NCI-H128 (cell line): ENCODE measurements around the gene GPR179.

Source experiments
- DNase-seq: peaks from one replicate; lab custom pipeline; 2025; ENCODE audit not compliant: unreplicated experiment; lab: John Stamatoyannopoulos, UW

GPR179 gene

DNA sequence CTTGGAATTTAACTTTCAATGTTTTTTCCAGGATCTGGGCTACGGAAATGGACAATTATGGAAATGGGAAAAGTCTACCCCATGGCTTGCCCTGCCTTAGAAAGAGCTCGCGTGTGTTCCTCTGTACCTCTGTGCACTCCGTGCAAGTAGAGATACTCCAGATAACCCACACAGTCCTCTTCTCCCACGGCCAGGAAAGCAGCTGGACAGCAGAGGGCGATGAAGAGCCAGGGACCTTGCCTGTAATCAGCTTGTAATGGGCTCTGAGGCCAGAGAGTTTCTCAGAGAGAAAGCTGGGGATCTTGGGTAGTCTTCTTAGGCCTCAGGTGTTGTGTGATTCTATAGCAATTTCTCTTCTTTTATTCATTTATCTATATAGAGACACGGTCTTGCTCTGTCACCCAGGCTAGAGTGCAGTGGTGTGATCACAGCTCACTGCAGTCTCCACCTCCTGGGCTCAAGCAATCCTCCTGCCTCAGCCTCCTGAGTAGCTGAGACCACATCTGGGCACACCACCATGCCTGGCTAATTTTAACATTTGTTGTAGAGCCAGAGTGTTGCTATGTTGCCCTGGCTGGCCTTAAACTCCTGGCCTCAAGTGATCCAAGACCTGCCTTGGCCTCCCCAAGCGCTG, 5.5 kb upstream of the GPR179 start:
- DNase-seq = peak; percentile 46

DNA sequence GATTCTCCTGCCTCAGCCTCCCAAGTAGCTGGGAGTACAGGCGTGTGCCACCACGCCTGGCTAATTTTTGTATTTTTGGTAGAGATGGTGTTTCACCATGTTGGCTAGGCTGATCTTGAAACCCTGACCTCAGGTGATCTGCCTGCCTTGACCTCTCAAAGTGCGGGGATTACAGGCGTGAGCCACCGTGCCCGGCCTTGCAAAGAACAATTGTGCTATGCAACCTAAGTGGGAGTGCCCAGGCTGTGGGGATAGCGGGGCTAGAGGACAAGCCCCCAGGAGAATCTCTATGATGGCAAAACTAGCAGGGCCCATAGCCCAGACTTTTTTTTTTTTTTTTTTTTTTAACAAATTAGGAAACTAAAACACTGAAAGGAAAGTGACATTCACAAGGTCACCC, 2.0 kb upstream of the GPR179 start:
- DNase-seq = no peak

DNA sequence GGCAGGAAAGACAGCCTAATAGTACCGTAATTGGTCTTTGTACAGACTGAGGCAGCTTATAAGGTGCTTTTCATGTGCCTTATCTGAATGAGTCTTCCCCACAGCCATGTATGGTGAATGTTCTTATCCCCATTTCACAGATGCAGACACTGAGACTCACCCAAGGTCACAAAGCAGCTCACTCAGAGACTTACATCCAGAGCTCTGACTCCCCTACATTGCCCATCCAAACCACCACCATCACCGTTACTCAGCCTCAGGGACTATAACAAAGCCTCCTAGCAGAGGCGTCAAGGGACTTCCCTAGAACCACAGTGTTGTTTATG, 627 bp upstream of the GPR179 start:
- no peak for DNase-seq

DNA sequence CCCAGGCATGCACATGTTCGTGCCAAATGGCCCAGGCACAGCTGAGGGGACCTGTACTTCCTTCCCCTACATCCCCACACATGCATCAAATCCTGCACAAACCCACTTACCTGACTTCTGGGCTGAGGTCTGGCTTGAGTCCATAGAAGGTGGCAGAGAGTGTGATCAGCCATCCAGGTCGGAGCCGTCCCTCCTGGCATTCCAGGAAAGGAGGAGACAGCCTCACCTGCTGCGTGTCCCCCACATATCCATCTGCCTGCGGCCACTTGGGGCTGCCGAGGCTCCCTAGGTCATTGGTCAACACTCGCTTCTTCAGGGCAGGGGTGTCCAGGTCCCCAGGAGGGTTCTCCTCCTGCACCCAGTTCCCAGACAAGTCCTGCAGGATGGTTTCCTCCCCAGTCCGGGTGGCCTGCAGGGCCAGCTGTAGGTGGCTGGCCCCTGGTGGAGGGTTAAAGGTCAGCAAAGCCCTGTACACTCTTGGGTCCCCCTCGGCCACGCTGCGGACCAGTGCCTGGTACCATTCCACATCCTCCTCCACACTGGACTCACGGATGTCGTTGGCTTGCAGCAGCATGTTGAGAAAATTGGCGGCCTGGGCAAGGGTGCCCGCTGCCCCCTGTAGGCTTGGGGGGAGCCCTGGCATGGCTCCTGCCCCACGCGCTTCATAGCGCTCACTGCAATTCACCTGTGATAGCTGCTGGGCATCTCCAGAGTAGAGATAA, 709 bp downstream of the GPR179 start:
- DNase-seq = no peak

DNA sequence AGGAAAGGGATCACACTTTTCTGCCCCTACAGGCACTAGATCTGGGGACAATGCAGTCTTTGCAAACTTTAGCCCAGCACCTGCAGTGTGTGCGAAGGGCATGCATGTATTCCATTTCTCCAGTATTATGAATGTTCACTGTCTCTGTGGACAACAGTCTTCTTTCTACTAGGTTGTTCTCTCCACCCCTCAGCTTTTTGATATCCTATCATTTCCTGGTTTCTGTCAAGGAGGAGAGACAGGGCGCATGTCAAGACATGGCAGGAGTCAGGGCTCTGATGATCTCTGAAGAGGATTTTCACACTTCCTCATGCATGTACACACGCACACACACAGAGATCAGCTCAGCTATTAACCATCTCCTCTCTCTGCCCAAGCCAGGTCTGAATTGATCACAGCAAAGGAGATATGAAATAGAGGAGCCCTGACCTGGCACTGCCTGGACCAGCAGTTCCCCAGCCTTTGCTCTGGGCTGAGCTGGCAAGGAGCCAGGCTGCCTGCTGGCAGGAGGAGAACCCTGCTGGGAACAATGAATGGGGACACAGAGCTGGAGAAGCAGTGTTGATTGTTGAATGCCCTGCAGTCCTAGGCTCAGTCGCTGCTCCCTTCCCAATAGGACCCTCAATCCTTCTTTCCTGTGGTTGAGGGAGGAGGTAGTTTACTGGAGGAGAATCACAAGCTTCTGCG, 2.6 kb downstream of the GPR179 start:
- DNase-seq = peak; percentile 29

DNA sequence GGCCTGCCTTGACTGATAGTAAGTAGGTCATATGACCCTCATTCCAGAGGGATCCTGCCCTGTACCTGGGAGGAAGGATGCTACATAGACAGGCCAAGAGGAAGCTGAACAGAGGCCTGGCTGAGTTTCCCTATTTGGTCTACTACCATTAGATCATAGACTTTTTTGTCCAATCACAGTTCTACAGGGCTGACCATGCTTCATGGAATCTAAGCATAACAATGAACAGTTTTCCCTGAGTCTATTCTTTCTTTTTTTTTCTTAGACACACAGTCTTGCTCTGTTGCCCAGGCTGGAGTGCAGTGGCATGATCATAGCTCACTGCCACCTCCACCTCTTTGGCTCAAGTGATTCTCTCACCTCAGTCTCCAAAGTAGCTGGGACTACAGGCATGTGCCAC, 3.9 kb downstream of the GPR179 start:
- no peak for DNase-seq

DNA sequence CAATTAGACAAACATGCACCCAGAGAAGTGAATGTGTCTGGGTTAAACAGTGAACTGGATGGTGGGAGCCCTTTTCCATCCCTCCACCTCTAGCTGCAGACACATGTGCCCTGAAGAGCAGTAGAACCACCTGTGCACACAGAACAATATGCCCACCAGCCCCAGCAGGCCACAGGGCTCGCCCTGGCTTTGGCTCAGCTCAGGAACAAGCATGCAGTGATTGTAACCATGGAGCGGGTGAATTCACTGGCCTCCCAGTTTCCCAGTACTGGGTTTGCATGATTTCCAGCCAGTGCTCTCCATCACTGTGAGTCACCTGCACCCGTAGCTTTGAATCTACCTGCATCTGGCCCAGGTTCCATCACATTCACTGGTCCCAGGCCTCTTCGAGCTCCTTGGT, 5.2 kb downstream of the GPR179 start:
- no peak for DNase-seq

DNA sequence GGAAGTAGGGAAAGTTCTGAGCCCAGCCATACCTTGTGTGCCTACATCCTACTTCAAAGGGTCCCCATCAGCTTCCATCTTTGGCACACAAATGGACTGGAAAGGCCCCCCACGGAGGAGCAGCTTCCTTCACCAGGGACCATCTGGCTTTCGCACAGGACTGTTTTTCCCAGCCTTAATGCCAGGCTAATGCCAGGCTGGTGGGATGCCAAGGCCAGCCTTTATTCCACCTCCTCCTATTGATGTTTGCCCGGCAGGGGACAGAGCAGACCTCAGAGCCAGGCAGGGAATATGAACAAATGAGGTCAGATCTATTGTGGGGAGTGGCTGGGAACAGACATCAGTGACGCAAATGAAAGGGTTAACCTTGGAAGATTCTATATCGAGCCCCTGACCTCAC, 5.7 kb downstream of the GPR179 start:
- no peak for DNase-seq

DNA sequence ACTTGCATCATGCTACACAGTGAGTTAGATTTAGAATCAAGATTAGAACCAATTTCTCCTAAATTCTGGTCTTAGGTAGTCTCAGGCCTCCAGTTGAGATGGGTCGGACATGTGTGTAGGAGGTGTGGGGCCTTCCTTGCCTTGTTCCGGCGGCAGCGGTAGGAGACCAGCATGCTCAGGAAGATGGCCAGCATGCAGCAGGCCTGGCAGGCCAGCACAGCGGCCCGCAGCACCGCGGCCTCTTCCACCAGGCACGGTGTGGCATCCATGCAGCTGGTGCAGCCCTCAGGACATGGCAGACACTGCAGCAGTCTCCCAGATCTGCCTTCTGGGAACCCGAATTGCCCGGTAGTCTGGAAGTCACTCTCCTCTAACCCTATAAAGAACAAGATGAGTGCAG, 6.9 kb downstream of the GPR179 start:
- DNase-seq = no peak

DNA sequence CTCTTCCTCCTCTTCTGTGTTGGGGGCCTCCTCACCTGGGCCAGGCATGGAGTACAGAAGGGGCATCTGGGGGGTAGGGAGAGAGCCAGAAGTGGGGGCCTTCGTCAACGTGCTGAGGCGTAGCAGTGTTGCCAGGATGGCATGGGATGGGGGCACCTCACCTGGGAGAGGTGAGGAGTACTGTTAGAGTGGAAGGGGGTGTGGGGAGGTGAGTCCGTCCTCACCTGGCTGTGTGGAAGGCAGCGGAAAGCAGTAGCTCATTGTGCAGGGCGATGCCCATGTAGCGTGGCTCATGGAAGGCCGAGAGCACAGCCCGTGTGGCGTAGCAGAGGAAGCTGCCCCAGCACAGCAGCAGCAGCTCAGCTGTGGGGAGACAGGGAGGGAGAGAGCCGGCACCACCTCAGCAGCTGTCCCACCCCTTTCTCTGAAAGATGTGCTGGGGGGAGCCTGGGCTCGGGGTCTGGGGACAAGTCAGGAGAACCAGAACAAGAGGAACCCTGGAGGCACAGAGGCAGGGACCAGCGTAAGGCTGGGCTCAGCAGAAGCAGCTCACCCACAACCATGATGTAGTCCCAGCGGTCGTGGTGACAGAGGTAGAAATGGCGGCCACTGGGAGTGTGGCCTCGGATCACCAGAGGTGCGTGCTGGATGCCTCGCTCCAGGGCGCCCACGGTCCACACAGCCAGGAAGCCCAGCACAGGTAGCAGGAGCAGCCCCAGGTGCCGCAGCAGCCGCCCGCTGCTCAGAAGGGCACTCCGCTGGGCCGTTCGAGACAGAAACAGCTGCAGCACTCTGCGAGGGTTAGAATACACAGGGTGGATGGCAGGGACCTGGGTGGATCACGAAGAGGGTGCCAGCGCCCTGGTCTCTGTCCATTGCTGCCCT, 9.0 kb downstream of the GPR179 start:
- DNase-seq = no peak

DNA sequence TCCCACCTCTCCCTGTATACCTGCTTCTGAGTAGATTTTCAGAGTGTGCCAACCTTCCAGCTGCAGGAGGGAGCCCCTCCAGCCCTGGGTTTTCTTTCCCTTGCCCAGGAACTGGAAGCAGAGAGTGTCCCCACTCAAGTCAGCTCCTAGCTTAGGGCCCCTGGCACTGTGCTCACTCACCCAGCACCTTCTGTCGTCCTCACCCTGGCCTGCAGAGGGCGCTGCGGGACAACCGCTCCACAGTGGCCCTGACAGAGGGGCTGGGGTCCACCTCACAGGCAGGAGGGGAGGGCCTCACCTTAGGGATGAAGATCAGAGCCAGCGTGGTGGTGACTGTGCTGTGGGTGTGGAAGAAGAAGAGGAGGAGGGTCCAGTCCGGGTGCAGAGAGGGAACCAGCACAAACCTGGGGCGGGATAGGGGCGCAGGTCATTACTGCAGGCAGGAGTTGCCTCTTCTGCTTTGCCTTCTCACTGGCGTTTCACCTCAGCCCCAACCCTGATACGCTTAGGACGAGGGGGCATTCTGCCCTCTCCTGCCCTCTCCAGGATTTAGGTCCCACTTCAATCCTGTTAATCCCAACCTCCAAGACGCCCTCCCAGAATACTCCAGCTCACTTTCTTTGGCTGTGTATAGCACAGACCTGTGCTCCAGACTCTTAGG, 10.0 kb downstream of the GPR179 start:
- peak; percentile 3 for DNase-seq

DNA sequence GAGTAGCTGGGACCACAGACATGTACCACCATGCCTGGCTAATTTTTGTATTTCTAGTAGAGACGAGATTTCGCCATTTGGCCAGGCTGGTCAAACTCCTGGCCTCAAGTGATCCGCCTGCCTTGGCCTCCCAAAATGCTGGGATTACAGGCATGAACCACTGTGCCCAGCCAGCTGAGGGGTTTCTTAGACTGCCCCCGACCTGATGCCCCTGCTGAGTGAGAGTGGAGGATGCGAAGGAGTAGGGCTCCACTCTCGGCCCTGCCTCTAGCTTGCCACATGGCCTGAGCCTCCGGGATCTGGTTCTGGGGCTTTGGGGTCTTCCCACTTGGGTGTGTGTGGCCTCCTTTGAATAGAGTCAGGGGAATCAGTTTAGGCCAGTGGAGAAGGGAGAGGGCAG, 11.0 kb downstream of the GPR179 start:
- DNase-seq = no peak

DNA sequence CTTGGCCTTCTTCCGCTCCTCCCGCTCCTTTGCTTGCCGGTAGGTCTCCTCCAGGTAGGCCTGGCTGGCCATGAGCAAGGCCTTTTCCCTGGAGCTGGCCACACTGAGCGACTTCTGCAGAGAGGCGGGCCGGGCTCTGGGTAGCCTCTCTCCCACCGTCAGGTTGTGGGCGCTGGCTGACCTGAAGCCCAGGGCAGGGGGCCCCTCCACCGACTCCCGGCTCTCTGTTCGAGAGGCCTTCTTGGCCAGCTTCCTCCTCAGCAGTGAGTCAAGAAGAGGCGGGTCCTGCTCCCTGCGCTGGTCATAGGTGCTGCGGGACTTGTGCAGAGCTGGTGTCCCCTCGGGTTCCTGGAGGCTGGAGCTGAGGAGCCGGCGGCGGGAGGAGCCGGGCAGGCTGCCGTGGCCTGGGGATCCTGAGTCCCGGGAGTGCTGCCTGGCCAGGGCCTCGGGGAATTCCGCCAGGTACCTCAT, 12.8 kb downstream of the GPR179 start:
- DNase-seq = no peak

DNA sequence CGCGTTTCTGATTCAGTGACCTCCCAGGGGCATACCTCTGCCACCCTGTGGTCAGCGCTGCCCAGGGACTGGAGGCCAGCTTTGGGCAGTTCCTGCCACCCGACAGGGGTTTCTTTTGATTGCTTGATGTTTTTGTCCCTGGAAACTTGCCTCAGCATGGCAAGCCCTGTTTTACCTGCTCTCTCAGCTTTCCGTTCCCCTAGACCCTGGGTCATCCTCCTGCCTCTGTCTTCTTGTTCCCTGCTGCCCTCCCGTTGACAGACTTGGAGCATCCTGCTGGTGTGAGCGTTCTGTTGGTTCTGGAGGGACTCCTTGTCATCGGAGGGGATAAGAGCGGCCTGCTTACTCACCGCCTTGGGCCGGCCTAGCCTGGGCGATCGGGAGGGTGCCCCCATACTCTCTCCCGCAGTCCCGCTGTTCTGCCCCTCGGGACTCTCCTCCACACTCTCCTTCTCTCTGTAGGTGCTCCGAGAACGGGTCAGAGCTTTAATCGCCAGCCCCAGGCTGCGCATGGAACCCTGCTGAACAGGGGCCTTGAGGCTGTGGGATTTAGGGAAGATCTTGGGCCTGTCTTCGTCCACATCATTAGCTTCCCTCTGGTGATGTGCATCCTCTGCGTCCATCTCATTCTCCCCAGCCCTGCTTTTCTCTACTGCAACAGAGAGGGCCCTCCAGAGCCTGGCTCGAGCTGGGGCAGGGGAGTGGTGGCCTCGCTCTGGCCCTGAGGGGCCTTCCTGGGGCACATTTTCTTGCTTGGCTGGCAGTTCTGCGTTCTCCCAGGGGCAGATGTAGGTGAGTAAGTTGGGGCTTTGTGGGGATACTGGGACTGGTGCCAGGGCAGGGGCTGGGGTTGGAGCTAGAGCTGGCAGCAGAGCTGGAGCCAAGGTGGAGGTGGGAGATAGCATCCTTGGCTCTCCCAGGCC, 13.7 kb downstream of the GPR179 start:
- DNase-seq = no peak

DNA sequence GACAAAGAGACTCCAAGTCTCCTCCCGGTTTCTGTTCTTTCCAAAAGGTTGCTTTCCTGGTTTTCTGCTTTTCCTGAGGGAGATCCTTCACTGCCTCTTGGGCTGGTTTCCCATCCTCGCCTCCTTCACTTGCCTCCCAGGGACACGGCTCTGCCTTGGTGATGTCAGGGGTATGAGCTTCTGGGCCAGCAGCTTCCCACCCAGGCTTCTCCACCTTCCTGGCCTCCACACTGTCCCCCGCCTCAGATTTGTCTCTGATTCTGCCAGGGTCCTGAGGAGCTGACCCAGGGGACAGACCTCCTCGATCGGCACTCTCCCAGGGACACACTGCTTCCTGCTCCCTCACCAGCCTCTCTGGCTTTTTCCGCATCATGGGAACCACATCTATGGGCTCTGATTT, 14.5 kb downstream of the GPR179 start:
- DNase-seq = no peak

DNA sequence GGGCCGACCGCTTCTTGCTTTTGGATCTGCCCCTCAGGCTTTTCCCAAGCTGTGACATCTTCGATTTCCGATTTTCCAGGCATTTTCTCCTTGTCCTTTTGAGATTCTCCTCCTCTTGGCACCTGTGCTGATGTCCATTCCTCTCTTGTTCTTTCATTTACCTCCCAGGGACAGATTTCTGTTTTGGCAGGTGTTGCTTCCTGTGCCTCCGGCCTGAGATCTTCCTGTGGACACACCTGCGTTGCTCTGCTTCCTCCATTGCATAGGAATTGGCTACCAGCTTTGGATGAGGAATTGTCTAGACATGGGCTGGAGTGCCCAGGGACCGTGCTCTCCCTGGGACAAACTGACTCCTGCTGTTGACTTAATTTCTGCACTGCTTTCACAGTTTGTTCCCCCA, 15.1 kb downstream of the GPR179 start:
- DNase-seq = no peak

DNA sequence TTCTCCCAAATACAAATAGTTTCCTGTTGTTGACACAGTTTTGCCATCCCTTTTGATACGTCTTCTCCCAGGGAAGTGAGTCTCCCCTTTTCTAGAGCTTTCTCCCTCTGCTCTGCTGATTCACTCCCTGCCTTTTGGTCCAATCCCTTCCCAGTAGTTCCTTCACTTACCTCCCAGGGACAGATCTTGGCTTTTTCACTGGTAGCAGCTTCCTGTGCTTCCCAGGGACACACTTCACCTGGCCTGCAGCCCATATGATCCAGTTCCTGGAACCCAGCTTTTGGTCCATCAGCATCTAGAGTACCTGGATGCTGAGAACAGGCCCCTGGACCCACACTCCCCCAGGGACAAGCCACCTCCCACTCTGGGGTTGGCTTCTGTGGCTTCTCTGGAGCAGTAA, 15.8 kb downstream of the GPR179 start:
- DNase-seq = no peak

DNA sequence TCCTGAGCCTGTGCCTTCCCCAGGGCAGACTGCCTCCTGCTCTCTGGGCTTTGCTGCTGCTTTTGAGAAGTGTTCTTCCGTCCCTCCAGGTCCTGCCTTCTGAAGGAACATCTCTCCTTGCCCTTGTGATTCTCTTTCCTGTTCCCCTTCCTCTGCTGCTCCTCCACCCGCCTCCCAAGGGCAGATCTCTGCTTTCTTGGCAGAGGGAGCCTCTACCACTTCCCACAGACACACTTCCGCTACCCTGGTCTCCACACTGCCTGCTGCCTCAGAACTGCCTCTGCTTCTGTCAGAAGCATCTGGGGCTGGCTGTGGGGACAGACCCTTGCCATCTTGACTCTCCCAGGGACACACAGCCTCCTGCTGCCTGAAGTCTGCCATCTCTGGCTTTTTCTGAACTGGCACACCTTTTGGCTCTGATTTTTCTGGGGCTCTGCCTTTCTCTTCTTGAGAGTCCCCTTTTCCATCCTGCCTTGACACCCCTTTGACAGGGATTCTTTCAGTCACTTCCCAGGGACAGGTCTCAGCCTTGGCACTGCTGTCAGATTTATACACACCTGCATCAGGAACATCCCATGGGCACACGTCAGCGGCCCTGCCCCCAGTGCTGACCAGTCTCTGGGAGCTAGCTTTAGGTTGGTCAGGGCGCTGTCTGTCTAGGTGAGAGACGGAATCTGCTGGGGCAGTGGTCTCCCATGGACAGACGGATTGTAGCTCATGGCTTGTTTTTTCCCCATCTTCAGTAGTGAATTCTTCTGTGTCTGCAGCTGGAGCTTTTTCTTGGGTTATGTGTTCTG, 16.6 kb downstream of the GPR179 start:
- no peak for DNase-seq

DNA sequence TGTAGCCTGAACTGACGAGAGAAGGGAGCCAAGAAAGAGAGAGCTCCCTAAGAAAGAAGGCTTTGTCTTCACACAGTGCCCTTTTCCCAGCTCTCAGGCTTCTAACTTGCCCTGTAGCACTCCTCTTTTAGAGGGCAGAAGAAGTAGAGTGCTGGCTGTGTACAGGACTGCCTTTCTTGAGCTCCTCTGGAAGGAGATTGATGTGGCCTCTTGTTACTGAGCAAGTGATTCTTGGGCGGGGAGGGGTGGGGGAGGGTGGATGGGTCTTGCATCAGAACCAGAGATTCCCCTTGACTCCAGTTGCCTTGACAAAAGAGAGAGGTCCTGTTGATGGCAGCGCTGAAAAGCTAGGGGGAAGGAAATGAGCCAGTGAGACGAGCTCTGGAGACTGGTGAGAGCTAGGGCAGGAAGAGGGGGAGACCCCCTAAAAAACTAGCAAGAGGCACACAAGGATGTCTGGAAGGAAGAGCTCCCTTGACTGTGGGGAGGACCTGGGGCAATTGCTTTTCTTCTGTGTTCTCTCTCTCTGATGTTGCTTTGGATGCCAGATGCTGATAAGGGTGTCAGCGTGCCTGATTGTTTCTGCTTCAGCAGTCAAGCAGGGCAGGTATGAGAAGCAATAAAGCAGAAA, 18.4 kb downstream of the GPR179 start:
- no peak for DNase-seq
